Body of pancreas (tissue), 4 donors: Measurements from ENCODE around the gene NCOA1. TPM values are rescaled to one million over a fixed set of nuclear protein-coding genes. Genes with fewer than 3 reads are reported as not detected.

ENCODE experiments used
- ATAC-seq: fragments of 150-250 bp; one replicate; pipeline ENCODE4 v1.9.1; 2016
- DNase-seq, 4 donors: peaks; one replicate each; pipeline ENCODE4 v3.0.0-alpha.2; 2019
- H3K27ac ChIP-seq, 4 donors: fragments of 200-600 bp; sonication (generic); 1 replicate in 3 of 4; 2 replicates in 1 of 4; pipeline versions ENCODE4 v1.5.1 to v1.6.1; 2016 to 2019; ENCODE audit warnings: mild to moderate bottlenecking in 1 of 4, mixed read lengths in 1 of 4, moderate library complexity in 1 of 4
- H3K27me3 ChIP-seq, 2 donors: fragments of 200-600 bp; sonication (generic); one replicate each; pipeline ENCODE4 v1.6.0; 2016; ENCODE audit warnings: mild to moderate bottlenecking in 1 of 2
- H3K36me3 ChIP-seq, 2 donors: fragments of 200-600 bp; sonication (generic); replicated peaks in 1 of 2; 2 replicates each; pipeline ENCODE4 v1.5.1; 2016; ENCODE audit warnings: low read depth in 2 of 2; ENCODE audit not compliant: insufficient read depth in 1 of 2
- H3K4me1 ChIP-seq: fragments of 200-600 bp; sonication (generic); one replicate; pipeline ENCODE4 v1.6.0; 2016
- H3K4me3 ChIP-seq, 2 donors: fragments of 200-600 bp; sonication (generic); 1 replicate in 1 of 2; 2 replicates in 1 of 2; pipeline ENCODE4 v1.5.1; 2016 to 2019
- H3K9me3 ChIP-seq, 3 donors: fragments of 200-600 bp; sonication (generic); 1 replicate in 2 of 3; 2 replicates in 1 of 3; pipeline ENCODE4 v1.5.1; 2016
- POLR2A ChIP-seq, 3 donors: fragments of 450-650 bp; IDR thresholded peaks; one replicate each; pipeline ENCODE4 v1.6.1; 2016; ENCODE audit warnings: antibody characterized with exemption in 3 of 3, mild to moderate bottlenecking in 2 of 3
- WGBS, 2 donors: methylation state at CpG; one replicate each; pipeline ENCODE4 v1.1.5; 2017; 5-methylcytosine and 5-hydroxymethylcytosine counted together
- intact Hi-C: fragments of 100-400 bp; cut with DNase I; formaldehyde crosslinking; loops from one replicate; pipeline ENCODE4 v1.15.1; 2023
- total RNA-seq, 2 donors: library from RNA; depleted of rRNA; stranded (reverse); fragments of >200 nt; gene quantifications; one replicate each; pipeline ENCODE4 v1.1.0, GENCODE V29; 2016
- TF ChIP-seq, protein P1 (sequence below), 7 experiments: fragments of 450-650 bp in 4 of 7; fragments of 200-600 bp in 3 of 7; sonication (generic) in 3 of 7; IDR thresholded peaks; one replicate each; pipeline ENCODE4 v1.5.1; 2016 to 2019; ENCODE audit warnings: antibody characterized with exemption in 7 of 7

Gene NCOA1
- total RNA-seq, 2 donors from 2014 or later = 22.1 to 38.7 TPM

DNA sequence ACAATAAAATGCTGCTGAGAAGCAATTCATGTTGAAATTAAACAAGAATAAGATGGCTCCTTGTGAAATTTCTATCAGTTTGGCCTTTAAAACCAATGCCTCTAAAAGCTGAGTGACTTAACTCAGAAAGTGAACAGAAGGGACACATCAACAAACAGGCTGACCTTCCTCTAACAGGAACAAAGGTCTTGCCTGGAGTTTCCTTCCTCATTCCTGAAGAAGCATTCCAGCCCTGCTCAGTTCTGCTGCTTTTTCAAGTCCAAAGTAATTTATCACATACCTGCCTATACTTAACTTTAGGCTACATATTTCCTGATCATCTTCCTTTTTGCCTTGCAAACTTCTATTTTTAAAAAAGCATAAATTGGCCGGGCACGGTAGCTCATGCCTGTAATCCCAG is 288.1 kb downstream of the NCOA1 start:
- TF ChIP-seq, protein P1, sequence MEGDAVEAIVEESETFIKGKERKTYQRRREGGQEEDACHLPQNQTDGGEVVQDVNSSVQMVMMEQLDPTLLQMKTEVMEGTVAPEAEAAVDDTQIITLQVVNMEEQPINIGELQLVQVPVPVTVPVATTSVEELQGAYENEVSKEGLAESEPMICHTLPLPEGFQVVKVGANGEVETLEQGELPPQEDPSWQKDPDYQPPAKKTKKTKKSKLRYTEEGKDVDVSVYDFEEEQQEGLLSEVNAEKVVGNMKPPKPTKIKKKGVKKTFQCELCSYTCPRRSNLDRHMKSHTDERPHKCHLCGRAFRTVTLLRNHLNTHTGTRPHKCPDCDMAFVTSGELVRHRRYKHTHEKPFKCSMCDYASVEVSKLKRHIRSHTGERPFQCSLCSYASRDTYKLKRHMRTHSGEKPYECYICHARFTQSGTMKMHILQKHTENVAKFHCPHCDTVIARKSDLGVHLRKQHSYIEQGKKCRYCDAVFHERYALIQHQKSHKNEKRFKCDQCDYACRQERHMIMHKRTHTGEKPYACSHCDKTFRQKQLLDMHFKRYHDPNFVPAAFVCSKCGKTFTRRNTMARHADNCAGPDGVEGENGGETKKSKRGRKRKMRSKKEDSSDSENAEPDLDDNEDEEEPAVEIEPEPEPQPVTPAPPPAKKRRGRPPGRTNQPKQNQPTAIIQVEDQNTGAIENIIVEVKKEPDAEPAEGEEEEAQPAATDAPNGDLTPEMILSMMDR (IDR thresholded peaks at IDR 0.05) = no peak
- no peak for TF ChIP-seq POLR2A (IDR thresholded peaks at IDR 0.05)
- intact Hi-C loops = no loop called here
- peak; percentile 75 for ATAC-seq
- DNase-seq = peak in 1 of 4 donors; percentile 18
- 52% methylated on average over 2 of the region's 2 CpGs for WGBS, 2 donors
- Histone ChIP-seq H3K4me1 (no peaks in the 10 kb centered on the region), H3K27ac (peak overlapping the region in 2 of 4 donors; percentile 47 to 56), H3K4me3 (no peak overlapping the region), H3K9me3 (no peaks in the 10 kb centered on the region), H3K36me3 (no peaks in the 10 kb centered on the region), H3K27me3 (no peaks in the 10 kb centered on the region)

DNA sequence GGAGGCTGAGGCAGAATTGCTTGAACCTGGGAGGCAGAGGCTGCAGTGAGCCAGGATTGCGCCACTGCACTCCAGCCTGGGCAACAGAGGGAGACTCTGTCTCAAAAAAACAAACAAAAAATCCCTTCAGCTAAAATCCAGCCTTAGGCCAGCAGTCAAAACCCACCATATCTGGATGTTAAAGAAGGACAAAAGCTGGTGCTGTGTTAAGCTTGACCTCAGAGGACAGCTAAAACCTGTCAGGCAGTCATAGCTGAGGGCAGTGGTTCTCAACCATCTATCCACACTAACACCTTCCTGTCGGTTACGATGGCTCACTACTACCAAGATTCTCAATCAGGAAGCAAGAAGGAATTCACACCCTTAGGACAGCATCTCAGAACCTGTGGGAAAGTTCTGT is 292.6 kb downstream of the NCOA1 start:
- no peaks in the 10 kb centered on the region for H3K36me3 ChIP-seq
- intact Hi-C loops = no loop called here
- H3K4me3 ChIP-seq = no peak overlapping the region
- 92 to 97% methylated on average over 3 of the region's 3 CpGs for WGBS, 2 donors
- no peak for DNase-seq
- no peaks in the 10 kb centered on the region for H3K27me3 ChIP-seq
- no peak for TF ChIP-seq POLR2A (IDR thresholded peaks at IDR 0.05)
- TF ChIP-seq, protein P1 (IDR thresholded peaks at IDR 0.05) = no peak
- H3K27ac ChIP-seq = no peak overlapping the region
- H3K9me3 ChIP-seq = no peaks in the 10 kb centered on the region
- H3K4me1 ChIP-seq = no peaks in the 10 kb centered on the region
- ATAC-seq = no peak

DNA sequence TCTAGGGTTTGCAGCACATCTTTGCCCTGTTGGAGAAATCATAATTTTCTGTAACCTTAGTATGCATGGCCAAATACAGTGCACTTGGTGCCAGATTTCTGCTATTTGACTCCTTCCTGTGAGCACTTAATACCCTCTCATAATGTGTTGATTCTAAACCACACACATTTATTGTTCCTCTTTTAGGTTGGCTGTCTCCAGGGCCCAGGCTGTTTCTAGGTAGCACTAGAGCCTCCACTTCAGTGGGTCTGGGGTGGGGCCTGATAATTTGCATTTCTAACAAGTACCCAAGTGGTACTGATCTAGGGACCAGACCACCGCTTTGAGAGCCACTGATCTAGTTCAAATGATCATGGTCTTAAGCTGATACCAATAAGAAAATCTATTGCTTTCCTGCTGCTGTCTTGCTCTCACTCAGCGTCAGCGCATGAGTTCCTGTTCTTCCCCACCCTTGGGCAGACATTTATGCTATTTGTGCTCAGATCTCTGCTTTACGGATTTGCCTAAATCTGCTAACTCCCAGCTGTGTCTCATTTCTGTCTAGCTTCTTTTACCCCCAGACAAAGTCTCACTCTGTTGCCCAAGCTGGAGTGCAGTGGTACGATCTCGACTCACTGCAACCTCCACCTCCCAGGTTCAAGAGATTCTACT is 294.7 kb downstream of the NCOA1 start:
- Histone ChIP-seq H3K4me1 (no peaks in the 10 kb centered on the region), H3K36me3 (no peaks in the 10 kb centered on the region), H3K27me3 (no peaks in the 10 kb centered on the region), H3K9me3 (no peaks in the 10 kb centered on the region), H3K27ac (no peak overlapping the region), H3K4me3 (no peak overlapping the region)
- TF ChIP-seq, protein P1 (IDR thresholded peaks at IDR 0.05) = no peak
- no peak for TF ChIP-seq POLR2A (IDR thresholded peaks at IDR 0.05)
- ATAC-seq (no peak), DNase-seq (peak in 2 of 4 donors; percentile 10 to 19)
- 79 to 88% methylated on average over 6 of the region's 6 CpGs for WGBS, 2 donors
- intact Hi-C loops = no loop called here

DNA sequence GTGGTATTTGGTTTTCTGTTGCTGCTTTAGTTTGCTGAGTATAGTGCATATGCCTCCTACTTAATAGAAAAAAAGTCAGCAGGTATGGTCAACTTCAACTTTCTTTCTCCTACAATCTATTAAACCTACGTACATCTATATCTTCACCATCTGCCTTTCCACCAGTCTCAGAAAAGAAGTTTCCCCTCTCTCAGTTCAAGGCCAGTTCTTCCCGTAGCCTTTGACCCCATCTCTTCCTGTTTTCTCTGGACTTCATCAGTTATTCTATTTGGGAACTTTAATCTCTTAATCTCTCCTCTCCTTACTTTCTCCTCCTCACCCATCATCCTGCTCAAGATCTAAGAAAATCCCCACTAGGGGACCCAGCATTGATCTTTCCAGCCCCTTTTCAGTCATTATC is 296.5 kb downstream of the NCOA1 start:
- H3K27ac ChIP-seq = no peak overlapping the region
- WGBS, 2 donors = 62 to 73% methylated on average over 2 of the region's 2 CpGs
- DNase-seq (no peak), ATAC-seq (no peak)
- intact Hi-C loops = no loop called here
- no peak overlapping the region for H3K4me3 ChIP-seq
- TF ChIP-seq, protein P1 (IDR thresholded peaks at IDR 0.05) = no peak
- TF ChIP-seq POLR2A (IDR thresholded peaks at IDR 0.05) = no peak
- no peaks in the 10 kb centered on the region for H3K27me3 ChIP-seq
- H3K9me3 ChIP-seq = no peaks in the 10 kb centered on the region
- H3K36me3 ChIP-seq = no peaks in the 10 kb centered on the region
- H3K4me1 ChIP-seq = peaks cover 9% of the 10 kb centered on the region

DNA sequence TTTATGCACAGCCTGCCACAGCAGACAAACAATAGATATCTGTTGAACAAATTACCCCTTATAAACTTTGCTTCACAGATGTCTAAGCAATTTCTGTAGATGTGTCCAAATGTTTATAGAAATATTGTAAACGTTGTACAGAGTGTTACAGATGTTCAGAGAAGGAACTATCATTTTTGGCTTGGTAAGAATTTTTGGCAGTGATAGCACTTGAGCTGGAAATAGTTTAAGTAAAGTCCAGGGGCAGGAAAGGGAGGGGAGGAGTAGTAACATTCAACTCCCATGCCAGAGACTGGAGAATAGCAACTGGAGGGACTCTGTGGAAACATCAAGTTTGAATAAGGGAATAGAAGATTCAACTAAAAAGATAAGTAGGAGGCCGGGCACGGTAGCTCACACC is 297.8 kb downstream of the NCOA1 start:
- DNase-seq = no peak
- WGBS, 2 donors = 73 to 83% methylated on average over 3 of the region's 3 CpGs
- ATAC-seq = no peak
- TF ChIP-seq, protein P1 (IDR thresholded peaks at IDR 0.05) = no peak
- TF ChIP-seq POLR2A (IDR thresholded peaks at IDR 0.05) = no peak
- no peak overlapping the region for H3K4me3 ChIP-seq
- intact Hi-C loops = no loop called here
- H3K27me3 ChIP-seq = no peaks in the 10 kb centered on the region
- H3K27ac ChIP-seq = no peak overlapping the region
- no peaks in the 10 kb centered on the region for H3K36me3 ChIP-seq
- no peaks in the 10 kb centered on the region for H3K9me3 ChIP-seq
- peaks cover 12% of the 10 kb centered on the region for H3K4me1 ChIP-seq
